ENCODE data around the gene TMTC1. TPM values are rescaled to one million over a fixed set of nuclear protein-coding genes. Genes with fewer than 3 reads are reported as not detected.

The TMTC1 gene
- total RNA-seq, 4 donors from 2014 or later, result 16.6 to 47.8 (median 25.6) TPM

- intact Hi-C loops (cut with DNase I), result no loop called here
- H3K9me3 ChIP-seq, result no peaks in the 10 kb centered on the region
- DNase-seq, result peak; percentile 26 to 40
- H3K27me3 ChIP-seq, result no peaks in the 10 kb centered on the region
- H3K36me3 ChIP-seq, result no peaks in the 10 kb centered on the region
- TF ChIP-seq, protein P1, sequence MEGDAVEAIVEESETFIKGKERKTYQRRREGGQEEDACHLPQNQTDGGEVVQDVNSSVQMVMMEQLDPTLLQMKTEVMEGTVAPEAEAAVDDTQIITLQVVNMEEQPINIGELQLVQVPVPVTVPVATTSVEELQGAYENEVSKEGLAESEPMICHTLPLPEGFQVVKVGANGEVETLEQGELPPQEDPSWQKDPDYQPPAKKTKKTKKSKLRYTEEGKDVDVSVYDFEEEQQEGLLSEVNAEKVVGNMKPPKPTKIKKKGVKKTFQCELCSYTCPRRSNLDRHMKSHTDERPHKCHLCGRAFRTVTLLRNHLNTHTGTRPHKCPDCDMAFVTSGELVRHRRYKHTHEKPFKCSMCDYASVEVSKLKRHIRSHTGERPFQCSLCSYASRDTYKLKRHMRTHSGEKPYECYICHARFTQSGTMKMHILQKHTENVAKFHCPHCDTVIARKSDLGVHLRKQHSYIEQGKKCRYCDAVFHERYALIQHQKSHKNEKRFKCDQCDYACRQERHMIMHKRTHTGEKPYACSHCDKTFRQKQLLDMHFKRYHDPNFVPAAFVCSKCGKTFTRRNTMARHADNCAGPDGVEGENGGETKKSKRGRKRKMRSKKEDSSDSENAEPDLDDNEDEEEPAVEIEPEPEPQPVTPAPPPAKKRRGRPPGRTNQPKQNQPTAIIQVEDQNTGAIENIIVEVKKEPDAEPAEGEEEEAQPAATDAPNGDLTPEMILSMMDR (IDR thresholded peaks at IDR 0.05), result peak in 4 of 6 experiments; percentile 13 to 45 (median 28)
- TF ChIP-seq POLR2A (IDR thresholded peaks at IDR 0.05), result no peak
- no peak overlapping the region for H3K27ac ChIP-seq
- whole genome bisulfite sequencing, 2 donors, result 19 to 29% methylated on average over 11 of the region's 11 CpGs
- H3K4me3 ChIP-seq (replicated peaks in 1 of 3), result no peak overlapping the region
- H3K4me1 ChIP-seq, result peaks cover 0 to 11% of the 10 kb centered on the region in 2 donors
Observed at GRCh38 chr12:29591140-29592020, 192.4 kb downstream of the TMTC1 start.

DNA sequence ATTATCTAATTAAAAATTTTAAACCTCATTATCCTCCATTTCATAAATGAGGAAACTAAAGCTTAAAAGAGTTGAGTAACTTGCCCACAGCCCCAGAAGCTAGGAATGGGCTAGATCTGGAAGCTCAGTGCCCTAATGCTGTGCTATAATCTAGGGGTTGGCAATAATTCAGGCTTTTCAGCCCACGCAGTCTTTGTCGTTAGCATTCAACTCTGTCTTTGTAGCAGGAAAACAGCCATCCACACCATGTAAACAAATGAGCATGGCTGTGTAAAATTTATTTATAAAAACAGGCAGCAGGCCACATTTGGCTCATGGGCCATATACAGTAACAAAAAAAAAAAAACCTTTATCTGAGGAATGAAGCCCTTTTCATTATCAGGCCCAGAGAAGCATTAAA is 193.9 kb downstream of the TMTC1 start:
- H3K36me3 ChIP-seq, result no peaks in the 10 kb centered on the region
- DNase-seq, result no peak
- 80 to 82% methylated on average over 2 of the region's 2 CpGs for WGBS, 2 donors
- intact Hi-C loops (cut with DNase I), result no loop called here
- H3K9me3 ChIP-seq, result no peaks in the 10 kb centered on the region
- peaks cover 0 to 11% of the 10 kb centered on the region in 2 donors for H3K4me1 ChIP-seq
- H3K27ac ChIP-seq, result no peak overlapping the region
- TF ChIP-seq, protein P1 (IDR thresholded peaks at IDR 0.05), result no peak
- TF ChIP-seq POLR2A (IDR thresholded peaks at IDR 0.05), result no peak
- no peak overlapping the region for H3K4me3 ChIP-seq (replicated peaks in 1 of 3)
- no peaks in the 10 kb centered on the region for H3K27me3 ChIP-seq

DNA sequence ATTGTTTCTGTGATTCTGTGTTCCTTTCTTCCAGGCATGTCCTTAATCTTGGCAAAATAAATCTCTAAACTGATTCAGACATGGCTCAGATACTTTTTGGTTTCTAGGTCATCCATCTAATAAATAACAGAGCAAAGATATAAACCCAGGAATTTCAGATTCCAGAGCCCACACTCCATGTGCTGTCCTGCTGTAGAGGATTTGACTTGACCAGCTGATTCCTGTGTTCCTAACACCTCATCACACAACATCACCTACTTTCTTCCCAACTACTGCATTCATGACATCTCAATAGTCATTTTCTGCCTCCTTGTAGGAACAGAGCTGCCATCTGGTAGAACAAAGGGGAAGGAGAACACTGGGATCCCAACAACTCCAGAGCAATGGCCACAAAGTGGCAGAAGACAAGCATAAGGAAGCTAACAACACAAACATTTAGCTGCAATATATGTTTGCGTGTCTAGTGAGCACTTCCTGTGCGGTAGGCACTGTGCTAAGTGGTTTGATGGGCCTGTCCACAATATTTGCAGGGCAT is 194.4 kb downstream of the TMTC1 start:
- H3K36me3 ChIP-seq, result no peaks in the 10 kb centered on the region
- H3K27me3 ChIP-seq, result no peaks in the 10 kb centered on the region
- TF ChIP-seq, protein P1 (IDR thresholded peaks at IDR 0.05), result no peak
- no peak for TF ChIP-seq POLR2A (IDR thresholded peaks at IDR 0.05)
- no peaks in the 10 kb centered on the region for H3K9me3 ChIP-seq
- peaks cover 0 to 11% of the 10 kb centered on the region in 2 donors for H3K4me1 ChIP-seq
- no peak overlapping the region for H3K4me3 ChIP-seq (replicated peaks in 1 of 3)
- H3K27ac ChIP-seq, result no peak overlapping the region
- DNase-seq, result no peak
- intact Hi-C loops (cut with DNase I), result no loop called here
- WGBS, 2 donors, result 93 to 97% methylated on average over 2 of the region's 2 CpGs

DNA sequence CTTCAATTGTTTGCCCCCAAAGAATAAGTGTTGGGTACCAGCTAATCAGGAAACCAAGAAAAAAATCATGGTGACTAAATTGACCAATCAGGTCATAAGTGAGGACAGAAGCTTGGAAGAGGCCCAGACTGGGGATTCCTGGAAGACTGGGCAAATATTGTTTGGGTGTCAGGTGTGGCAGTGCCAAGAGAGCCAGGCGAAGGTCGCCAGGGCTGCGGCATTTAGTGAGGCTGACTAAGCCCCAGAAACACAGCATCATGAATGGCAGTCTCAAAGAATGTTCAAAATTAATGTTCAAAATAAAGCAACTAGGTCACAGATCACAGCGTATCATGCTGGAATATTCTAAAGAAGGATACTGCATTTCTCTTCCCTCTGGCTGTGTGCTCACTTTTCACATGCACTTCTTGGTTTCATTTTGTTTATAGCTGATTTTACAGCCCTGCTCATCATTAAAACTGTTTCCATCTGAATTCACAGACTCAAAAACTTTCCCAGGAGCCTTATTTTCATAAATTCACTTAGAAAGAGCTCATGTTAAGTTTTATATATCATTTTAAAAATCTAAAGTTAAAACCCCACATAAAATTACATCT is 201.0 kb downstream of the TMTC1 start:
- Histone ChIP-seq H3K4me3 (replicated peaks in 1 of 3) (no peak overlapping the region), H3K4me1 (no peaks in the 10 kb centered on the region), H3K27me3 (no peaks in the 10 kb centered on the region), H3K36me3 (no peaks in the 10 kb centered on the region), H3K27ac (peak overlapping the region in 2 of 3 donors; percentile 13 to 21), H3K9me3 (no peaks in the 10 kb centered on the region)
- WGBS, 2 donors, result 71 to 74% methylated on average over 4 of the region's 4 CpGs
- DNase-seq, result no peak
- TF ChIP-seq, protein P1 (IDR thresholded peaks at IDR 0.05), result no peak
- TF ChIP-seq POLR2A (IDR thresholded peaks at IDR 0.05), result no peak
- intact Hi-C loops (cut with DNase I), result no loop called here

GRCh38 chr12:29582146-29582545 is 201.6 kb downstream of the TMTC1 start:
- DNase-seq, result no peak
- TF ChIP-seq POLR2A (IDR thresholded peaks at IDR 0.05), result no peak
- TF ChIP-seq, protein P1 (IDR thresholded peaks at IDR 0.05), result no peak
- intact Hi-C loops (cut with DNase I), result no loop called here

More at GRCh38 chr12:29582146-29582545, 201.6 kb downstream of the TMTC1 start:
- Histone ChIP-seq H3K27ac (peak overlapping the region in 2 of 3 donors; percentile 13 to 21), H3K4me1 (no peaks in the 10 kb centered on the region), H3K36me3 (no peaks in the 10 kb centered on the region), H3K4me3 (replicated peaks in 1 of 3) (no peak overlapping the region), H3K27me3 (no peaks in the 10 kb centered on the region), H3K9me3 (no peaks in the 10 kb centered on the region)
